Prostate gland (tissue), 2 donors: ENCODE measurements around the gene MED16. TPM values are rescaled to one million over a fixed set of nuclear protein-coding genes. Genes with fewer than 3 reads are reported as not detected.

Source experiments
- DNase-seq: peaks from one replicate; pipeline ENCODE4 v3.0.0-alpha.2; 2019; ENCODE audit warnings: low spot score
- H3K27ac ChIP-seq, 2 donors: fragments of 200-600 bp; sonication (generic); 2 replicates each; pipeline ENCODE4 v1.5.1; 2017 to 2019
- H3K27me3 ChIP-seq: fragments of 200-600 bp; sonication (generic); replicated peaks from 2 replicates; pipeline ENCODE4 v1.5.1; 2019; ENCODE audit not compliant: insufficient read depth
- H3K36me3 ChIP-seq, 2 donors: fragments of 200-600 bp; sonication (generic); 1 replicate in 1 of 2; 2 replicates in 1 of 2; pipeline versions ENCODE4 v1.5.1 to v1.8.1; 2017 to 2019
- H3K4me1 ChIP-seq: fragments of 200-600 bp; sonication (generic); replicated peaks from 2 replicates; pipeline ENCODE4 v1.5.1; 2019
- H3K4me3 ChIP-seq, 2 donors: fragments of 200-600 bp; sonication (generic); 2 replicates each; pipeline ENCODE4 v1.5.1; 2017 to 2019
- H3K9me3 ChIP-seq: fragments of 200-600 bp; sonication (generic); 2 replicates; pipeline ENCODE4 v1.5.1; 2017
- CTCF ChIP-seq, 4 experiments: fragments of 200-600 bp in 2 of 4; fragments of 450-650 bp in 2 of 4; sonication (generic) in 2 of 4; IDR thresholded peaks; 1 replicate in 3 of 4; 2 replicates in 1 of 4; pipeline ENCODE4 v1.5.1; 2016 to 2019; ENCODE audit warnings: antibody characterized with exemption in 4 of 4, mild to moderate bottlenecking in 2 of 4, moderate library complexity in 2 of 4
- POLR2A ChIP-seq: fragments of 450-650 bp; IDR thresholded peaks from one replicate; pipeline ENCODE4 v1.6.1; 2016; ENCODE audit warnings: antibody characterized with exemption, mild to moderate bottlenecking
- POLR2AphosphoS5 ChIP-seq: sonication (generic); formaldehyde crosslinking; IDR thresholded peaks from one replicate; pipeline ENCODE4 v1.6.1; 2017; ENCODE audit warnings: antibody characterized with exemption
- WGBS: methylation state at CpG from one replicate; pipeline ENCODE4 v1.1.5; 2018; 5-methylcytosine and 5-hydroxymethylcytosine counted together
- intact Hi-C: fragments of 100-400 bp; cut with DNase I; formaldehyde crosslinking; loops from one replicate; pipeline ENCODE4 v1.14.2; 2022
- total RNA-seq, 2 donors: library from RNA; depleted of rRNA; stranded (reverse); fragments of >200 nt; gene quantifications; one replicate each; pipeline ENCODE4 v1.1.0, GENCODE V29; 2016

MED16 gene
- total RNA-seq, 2 donors from 2014 or later = 65.1 to 114 TPM

- H3K27me3 ChIP-seq = no peaks in the 10 kb centered on the region
- 64% methylated on average over 18 of the region's 18 CpGs for WGBS
- no peaks in the 10 kb centered on the region for H3K9me3 ChIP-seq
- no peak overlapping the region for H3K4me3 ChIP-seq
- no peak overlapping the region for H3K27ac ChIP-seq
- no peaks in the 10 kb centered on the region for H3K4me1 ChIP-seq
- no peaks in the 10 kb centered on the region for H3K36me3 ChIP-seq
- intact Hi-C loops = no loop called here
- TF ChIP-seq CTCF (IDR thresholded peaks at IDR 0.05) = no peak
- no peak for TF ChIP-seq POLR2AphosphoS5
- no peak for TF ChIP-seq POLR2A
- DNase-seq = no peak
These were observed 63.7 kb downstream of the MED16 start for GRCh38 chr19:829129-829758.

GRCh38 chr19:827710-828321, 65.2 kb downstream of the MED16 start, which contains the start of gene AZU1:
Gene AZU1 (plus strand): TSS chr19:827837. CDS start chr19:827847, 10 bp downstream.
- H3K4me1 ChIP-seq = no peaks in the 10 kb centered on the region
- no peak within 1 kb of the TSS for H3K27ac ChIP-seq
- DNase-seq = no peak
- no peaks in the 10 kb centered on the region for H3K36me3 ChIP-seq
- TF ChIP-seq POLR2AphosphoS5 = no peak
- TF ChIP-seq CTCF (IDR thresholded peaks at IDR 0.05) = no peak
- TF ChIP-seq POLR2A = no peak
- intact Hi-C loops = no loop called here
- no peaks in the 10 kb centered on the region for H3K27me3 ChIP-seq
- no peak within 1 kb of the TSS for H3K4me3 ChIP-seq
- 67% methylated on average over 33 of the region's 33 CpGs for WGBS
- H3K9me3 ChIP-seq = no peaks in the 10 kb centered on the region

- H3K36me3 ChIP-seq = no peaks in the 10 kb centered on the region
- peaks cover 1% of the 10 kb centered on the region for H3K4me1 ChIP-seq
- TF ChIP-seq POLR2A = no peak
- no peak for TF ChIP-seq POLR2AphosphoS5
- TF ChIP-seq CTCF (IDR thresholded peaks at IDR 0.05) = no peak
- no peak overlapping the region for H3K27ac ChIP-seq
- WGBS = 88% methylated on average over 11 of the region's 11 CpGs
- no peaks in the 10 kb centered on the region for H3K9me3 ChIP-seq
- H3K27me3 ChIP-seq = peaks cover 3% of the 10 kb centered on the region
- DNase-seq = no peak
- H3K4me3 ChIP-seq = no peak overlapping the region
- intact Hi-C loops = no loop called here
These were observed 65.7 kb downstream of the MED16 start for GRCh38 chr19:827314-827709.

GRCh38 chr19:825897-826644, 66.9 kb downstream of the MED16 start:
- TF ChIP-seq CTCF (IDR thresholded peaks at IDR 0.05) (no peak), POLR2AphosphoS5 (no peak), POLR2A (no peak)
- H3K36me3 ChIP-seq = no peaks in the 10 kb centered on the region
- DNase-seq = no peak
- intact Hi-C loops = no loop called here
- peaks cover 12% of the 10 kb centered on the region for H3K4me1 ChIP-seq
- H3K27me3 ChIP-seq = peaks cover 4% of the 10 kb centered on the region
- H3K9me3 ChIP-seq = no peaks in the 10 kb centered on the region
- 80% methylated on average over 19 of the region's 19 CpGs for WGBS
- H3K4me3 ChIP-seq = no peak overlapping the region
- H3K27ac ChIP-seq = no peak overlapping the region
